ENCODE data around the gene COQ4.
"Not testable (repeated sequence)": the region's sequence is repeated elsewhere in the genome, so short reads cannot be mapped to it uniquely, and the experiment has no call there.

The COQ4 gene

DNA sequence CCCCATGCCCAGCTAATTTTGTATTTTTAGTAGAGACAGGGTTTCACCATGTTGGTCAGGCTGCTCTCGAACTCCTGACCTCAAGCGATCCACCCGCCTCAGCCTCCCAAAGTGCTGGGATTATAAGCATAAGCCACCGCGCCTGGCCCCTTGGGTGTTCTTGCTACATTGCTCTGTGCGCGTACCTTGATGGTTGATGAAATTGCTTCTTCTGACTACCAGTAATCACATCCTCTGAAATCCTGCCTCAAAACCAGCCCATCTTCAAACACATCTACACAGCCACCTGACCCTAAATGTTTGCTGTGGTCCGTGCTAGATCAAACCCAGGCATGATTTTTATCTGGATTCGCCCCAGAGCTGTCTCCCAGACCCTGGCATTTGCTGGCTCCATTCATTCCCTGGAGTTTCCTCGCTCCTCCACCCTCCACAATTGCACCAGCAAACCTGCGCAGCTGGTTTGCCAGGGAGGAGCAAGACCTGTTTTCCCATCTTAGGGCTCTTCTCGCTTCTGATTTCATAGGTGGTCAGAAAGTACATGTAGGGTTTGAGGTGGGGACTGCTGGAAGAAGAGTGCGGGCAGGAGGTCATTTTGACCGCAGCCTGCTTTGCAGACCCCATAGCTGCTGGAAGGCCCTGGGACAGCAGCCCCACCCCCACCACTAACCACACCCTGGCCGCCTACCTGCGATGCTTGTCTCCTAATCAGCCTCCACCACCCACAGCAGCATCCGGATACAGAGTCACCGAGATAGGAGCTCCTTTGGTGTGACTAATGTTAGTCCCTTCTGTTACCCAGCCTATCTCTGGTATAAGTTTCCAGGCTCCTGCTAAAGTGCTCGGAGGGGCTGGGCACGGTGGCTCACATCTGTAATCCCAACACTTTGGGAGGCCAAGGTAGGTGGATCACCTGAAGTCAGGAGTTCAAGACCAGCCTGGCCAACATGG is 23.8 kb upstream of the COQ4 start:
- no peak for DNase-seq (ENCODE audit: low spot score)

DNA sequence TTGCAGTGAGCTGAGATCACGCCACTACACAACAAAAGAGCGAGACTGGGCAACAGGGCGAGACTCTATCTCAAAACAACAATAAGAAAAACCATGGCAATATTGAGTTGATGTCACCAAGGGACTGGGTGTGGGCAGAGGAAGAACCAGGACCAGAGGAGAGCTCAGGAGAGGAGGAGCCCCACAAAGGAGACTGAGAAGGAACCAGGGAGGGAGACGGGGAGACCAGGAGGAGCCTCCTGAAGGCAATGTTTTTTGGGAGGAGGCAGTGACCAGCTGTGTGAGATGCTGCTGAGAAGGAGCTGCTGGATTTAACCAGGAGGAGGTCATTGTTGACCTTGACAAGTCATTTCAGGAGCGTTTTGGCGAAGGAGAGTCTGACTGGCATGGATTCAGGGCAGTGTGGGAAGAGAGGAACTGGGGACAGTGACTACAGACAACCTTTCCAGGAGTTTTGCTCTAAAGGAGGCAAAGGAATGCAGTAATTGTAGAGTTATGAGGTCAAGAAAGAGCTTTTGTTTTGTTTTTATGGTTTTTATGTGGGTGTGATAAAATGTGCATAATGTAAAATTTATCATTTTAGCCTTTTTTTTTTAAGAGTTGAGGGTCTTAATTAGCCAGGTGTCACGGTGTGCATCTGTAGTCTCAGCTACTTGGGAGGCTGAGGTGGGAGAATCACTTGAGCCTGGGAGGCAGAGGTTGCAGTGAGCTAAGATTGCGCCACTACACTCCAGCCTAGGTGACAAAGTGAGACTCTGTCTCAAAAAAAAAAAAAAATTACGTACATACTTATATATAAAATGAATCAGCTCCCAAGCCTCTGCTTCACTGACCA is 18.3 kb upstream of the COQ4 start:
- DNase-seq (ENCODE audit: low spot score): no peak

DNA sequence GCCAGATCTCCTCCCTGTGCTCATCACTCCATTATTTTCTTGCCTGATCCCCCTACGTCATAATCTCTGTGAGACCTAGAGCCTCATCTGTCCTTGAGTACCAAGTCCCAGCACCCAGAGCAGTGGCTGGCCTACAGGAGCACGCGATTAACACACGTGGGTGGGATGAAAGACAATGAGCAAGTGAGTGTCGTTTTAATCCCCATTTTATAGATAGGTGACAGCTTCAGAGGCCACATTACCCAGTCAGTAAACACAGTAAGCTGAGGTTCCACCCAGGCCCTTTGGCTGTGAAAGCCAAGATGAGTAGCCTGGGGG is 17.7 kb upstream of the COQ4 start:
- no peak for DNase-seq (ENCODE audit: low spot score)

DNA sequence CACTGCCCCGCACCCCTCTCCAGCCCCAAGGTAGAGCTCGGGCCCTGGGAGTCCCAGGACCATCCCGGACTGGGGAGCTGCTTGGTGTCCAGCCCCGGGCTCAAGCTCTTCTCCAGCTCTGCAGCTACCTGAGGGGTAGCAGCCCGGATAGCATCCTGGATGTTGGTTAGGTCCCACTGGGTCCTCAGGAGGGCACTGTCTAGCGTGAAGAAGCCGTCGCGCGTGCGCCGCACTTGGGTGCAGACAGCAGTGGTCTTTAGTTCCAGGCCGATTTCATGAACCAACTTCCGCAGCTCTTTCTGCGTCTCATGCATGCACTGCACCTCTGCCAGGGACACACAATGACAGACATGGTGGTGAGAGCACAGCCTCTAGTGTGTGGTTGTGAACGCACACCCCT is 13.1 kb upstream of the COQ4 start:
- DNase-seq (ENCODE audit: low spot score): no peak

DNA sequence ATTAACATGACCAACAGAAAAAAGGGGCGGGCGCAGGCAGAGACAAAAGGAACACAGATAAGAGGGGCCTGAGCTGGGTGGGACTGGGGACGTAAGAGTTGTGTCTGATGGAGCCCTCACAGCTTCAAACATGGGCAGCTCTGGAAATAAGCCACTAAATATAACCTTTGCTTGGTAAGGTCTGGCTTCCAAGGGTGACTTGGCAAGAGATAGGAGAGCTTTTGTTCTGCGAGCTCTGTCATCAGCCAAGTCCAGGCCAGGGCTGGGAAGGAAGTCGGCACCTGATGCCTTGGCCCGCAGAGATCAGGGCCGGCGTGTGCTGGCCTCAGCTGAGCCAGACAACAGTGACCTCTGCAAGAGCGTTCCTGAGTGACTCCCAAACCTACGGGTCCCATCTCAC is 12.2 kb upstream of the COQ4 start:
- DNase-seq (ENCODE audit: low spot score): no peak

DNA sequence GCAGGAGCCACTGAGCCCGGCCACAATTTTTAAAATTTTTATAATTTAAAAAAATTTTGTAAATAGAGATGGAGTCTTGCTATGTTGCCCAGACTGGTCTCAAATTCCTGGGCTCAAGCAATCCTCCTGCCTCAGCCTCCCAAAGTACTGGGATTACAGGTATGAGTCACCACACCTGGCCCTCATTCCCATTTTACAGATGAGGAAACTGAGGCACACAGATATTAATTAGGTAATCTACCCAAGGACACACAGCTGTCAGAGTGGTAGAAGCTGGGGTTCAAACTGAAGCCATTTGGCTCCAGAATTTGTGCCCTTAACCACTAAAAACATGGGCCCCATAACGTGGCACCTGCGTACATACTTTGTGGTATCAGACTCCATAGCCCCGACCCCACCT is 7.9 kb upstream of the COQ4 start:
- no peak for DNase-seq (ENCODE audit: low spot score)

DNA sequence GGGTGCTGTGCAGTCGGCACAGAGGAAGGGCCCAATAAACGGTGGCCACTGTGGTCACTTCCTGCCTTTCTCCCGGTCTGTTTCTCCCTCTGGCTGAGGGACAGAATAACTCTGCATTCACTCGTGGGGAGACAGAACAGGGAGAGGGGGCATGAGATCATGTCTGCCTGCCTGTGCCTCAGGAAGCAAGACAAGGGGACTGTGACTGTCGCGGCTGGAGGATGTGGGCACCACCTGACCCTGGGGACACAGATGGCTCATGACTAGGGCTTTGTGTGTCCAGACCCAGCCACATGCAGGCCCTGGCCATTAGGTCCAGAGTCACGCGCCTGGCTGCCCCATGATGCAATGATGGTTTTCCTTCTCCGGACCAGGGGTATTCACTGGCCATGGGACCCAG is 6.2 kb upstream of the COQ4 start:
- no peak for DNase-seq (ENCODE audit: low spot score)

DNA sequence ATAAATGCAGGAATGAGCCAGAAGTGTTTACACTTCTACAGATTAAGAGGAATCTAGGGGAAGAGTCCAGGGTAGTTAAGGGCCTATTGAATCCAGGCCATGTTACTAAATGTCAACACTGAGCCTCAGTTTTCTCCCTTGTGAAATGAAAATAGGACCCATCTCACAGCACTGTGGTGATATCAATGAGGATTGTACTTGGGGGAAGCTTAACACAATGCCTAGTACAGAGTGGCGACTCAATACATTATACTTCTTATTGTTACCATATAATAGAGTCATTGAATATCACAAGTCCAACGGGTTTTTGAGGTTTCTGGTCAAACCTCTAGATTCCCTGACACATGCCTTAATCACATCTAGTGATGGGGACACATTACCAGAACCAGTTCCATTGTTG is 5.0 kb upstream of the COQ4 start:
- no peak for DNase-seq (ENCODE audit: low spot score)

DNA sequence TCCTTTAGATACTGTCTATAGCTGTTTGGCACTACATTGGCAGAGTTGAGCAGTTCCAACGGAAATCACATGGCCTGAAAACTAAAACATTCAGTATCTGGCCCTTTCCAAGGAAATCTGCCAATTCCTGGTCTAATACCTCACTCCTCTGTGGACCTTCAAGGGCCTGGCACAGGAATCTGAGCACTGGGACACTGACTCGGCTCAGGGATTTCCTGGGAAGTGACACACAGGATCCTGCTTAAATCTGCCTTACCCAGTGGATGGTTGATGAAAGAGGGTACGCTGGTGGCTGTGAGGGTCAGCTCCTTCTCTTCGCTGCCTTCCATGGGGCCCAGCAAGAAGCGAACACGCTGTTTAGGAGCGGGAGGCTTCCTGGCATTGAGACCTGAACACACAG is 1.3 kb upstream of the COQ4 start:
- DNase-seq (ENCODE audit: low spot score): no peak

DNA sequence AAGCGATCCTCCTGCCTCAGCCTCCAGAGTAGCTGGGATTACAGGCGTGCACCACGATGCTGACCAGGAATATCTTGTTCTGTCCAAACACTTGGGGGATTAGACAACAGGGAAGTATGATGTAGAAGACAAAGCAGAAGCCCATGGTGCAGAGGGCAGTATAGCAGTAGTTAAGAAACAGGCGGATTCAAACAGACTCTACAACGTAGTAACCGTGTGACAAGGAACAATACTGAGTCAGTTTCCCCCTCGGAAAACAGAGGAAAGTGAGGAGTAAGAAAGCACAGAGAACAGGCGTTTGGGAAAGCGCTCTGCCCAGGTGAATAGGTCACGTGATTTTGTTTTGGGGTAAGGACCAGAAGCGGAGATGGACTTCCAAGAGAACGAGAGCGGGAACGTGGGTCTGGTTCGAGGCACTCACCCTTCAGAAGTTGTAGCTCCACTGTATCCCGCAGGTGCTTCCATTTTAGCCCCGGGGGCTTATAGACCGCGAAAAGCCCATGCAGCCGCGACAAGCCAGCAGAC is 698 bp upstream of the COQ4 start:
- DNase-seq (ENCODE audit: low spot score): no peak

DNA sequence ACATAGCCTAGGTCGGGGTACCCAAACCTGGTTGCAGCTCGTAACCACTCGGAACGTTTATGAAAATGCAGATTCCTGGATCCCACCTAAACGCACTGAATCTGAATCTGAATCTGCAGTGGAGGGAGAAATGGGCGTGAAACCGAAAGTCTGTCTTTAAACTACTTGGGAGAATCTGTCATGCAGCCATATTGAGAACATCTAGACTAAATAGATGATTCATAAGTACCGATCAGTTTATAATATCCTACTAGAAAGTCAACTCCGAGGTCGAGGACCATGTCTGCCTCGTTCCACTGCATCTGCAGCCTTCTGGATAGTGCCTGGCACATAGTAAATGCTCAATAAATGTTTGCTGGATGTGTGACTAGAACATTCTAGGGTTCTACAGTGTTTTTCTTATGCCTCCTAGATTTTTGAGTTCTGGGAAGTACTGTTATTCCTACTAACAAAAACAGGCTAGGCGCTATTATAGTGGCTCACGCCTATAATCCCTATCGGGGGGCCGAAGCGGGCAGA is 632 bp downstream of the COQ4 start:
- no peak for DNase-seq (ENCODE audit: low spot score)

DNA sequence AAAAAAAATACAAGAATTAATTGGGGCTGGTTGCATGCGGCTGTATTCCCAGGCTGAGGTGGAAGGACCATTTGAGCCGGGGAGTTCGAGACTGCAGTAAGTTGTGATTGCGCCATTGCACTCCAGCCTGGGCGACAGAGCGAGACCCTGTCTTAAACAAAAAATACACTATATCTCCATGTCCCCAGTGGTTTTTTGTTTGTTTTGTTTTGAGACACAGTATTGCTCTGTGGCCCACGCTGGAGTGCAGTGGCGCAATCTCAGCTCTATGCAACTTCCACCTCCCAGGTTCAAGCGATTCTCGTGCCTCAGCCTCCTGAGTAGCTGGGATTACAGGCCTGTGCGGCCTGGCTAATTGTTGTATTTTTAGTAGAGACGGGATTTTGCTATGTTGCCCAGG is 1.2 kb downstream of the COQ4 start:
- no peak for DNase-seq (ENCODE audit: low spot score)

DNA sequence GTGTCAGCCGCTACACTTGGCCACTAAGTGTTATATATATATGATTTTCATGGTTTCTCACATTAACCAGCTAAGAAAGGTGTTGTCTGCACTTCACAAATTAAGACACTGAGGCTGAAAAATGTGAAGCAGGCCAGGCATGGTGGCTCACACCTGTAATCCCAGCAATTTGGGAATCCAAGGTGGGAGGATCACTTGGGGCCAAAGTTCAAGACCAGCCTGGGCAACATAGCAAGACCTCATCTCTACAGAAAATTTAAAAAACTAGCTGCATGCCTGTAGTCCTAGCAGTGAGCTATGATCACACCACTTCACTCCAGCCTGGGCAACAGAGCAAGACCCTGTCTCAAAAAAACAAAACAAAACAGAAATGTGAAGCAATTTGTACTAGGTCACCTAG is 1.8 kb downstream of the COQ4 start:
- DNase-seq (ENCODE audit: low spot score): no peak

DNA sequence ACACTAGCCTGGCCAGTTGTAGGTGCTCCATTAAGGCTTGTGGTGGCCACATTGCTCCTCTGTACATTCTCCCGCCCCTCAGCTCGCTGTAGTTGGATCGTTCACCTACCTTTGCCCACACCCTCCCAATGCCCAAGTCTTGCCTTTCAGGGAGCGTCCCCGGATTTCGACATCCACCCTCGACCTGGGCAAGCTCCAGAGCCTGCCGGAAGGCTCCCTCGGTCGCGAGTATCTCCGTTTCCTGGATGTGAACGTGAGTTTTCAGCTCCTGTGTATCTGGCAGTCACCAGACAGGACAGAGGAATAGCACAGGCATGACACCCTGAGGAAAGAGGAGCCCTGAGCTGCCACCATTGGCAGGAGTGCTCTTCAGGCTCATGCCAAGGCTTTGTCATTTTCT is 3.0 kb downstream of the COQ4 start:
- no peak for DNase-seq (ENCODE audit: low spot score)

DNA sequence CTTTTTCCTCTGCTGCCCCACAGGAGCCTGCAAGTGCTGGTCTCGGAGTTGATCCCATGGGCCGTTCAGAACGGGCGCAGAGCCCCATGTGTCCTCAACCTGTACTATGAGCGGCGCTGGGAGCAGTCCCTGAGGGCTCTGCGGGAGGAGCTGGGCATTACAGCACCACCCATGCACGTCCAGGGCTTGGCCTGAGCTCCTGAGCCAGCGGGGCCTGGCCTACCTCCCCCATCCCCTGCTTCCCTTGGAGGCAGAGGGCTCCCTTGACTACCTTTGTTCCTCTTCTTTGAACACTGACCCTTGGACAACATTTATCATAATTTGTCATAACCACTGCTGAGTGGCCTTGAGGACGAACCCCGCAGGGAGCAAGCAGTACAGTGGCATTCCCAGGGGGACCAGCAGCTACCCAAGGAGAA is 10.8 kb downstream of the COQ4 start:
- DNase-seq (ENCODE audit: low spot score): no peak

DNA sequence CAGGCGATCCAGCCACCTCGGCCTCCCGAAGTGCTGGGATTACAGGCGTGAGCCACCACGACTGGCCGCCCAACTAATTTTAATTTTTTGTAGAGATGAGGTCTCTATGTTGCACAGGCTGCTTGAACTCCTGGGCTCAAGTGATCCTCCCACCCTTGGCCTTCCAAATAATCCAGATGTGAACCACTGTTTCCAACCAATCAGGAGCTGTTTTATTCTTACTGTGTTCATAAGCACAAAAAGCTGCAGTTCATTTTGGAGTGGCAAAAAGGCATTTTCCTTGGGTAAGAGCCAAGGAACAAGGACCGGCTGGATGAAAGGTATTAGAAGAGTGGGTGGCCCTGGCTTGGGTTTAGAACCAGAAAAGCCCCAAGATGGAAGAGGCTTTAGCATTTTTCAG is 12.5 kb downstream of the COQ4 start:
- no peak for DNase-seq (ENCODE audit: low spot score)

DNA sequence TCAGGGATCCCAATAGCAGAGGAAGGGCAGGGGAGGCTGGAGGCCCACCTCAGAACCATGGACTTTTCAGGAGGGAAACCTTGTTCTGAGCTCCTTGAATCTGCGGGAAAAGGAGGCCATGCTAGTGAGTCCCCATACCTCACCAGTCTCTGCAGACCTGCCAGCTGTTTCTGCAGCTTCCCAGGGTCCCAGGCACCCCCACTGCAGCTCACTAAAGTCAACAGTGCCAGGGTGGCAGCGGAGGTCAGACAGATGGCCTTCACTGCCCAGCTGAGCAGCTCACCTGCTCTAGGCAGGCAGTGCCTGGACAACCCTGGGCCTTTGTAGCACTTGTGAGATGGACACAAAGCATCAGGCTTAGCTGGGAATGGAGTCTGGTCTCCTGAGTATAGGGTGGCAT is 13.3 kb downstream of the COQ4 start:
- no peak for DNase-seq (ENCODE audit: low spot score)

DNA sequence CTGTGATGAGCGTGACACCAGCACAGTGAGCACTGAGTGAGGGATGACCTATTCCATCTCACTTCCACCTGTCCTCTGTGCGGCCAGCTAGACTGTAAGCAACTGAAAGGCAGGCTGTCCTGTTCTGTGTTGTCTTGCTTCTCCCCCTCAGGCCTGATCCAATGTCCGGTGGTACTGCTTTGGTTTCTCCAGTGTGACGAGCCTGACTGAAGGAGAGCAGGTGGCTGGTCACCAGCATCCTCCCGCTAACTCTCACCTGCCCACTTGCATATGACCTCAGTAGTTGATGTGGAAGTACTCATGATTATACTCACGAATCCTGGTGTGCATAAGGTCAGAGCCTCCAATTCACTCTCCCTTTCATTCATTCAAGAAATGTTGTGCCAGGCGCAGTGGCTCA is 15.3 kb downstream of the COQ4 start:
- no peak for DNase-seq (ENCODE audit: low spot score)

DNA sequence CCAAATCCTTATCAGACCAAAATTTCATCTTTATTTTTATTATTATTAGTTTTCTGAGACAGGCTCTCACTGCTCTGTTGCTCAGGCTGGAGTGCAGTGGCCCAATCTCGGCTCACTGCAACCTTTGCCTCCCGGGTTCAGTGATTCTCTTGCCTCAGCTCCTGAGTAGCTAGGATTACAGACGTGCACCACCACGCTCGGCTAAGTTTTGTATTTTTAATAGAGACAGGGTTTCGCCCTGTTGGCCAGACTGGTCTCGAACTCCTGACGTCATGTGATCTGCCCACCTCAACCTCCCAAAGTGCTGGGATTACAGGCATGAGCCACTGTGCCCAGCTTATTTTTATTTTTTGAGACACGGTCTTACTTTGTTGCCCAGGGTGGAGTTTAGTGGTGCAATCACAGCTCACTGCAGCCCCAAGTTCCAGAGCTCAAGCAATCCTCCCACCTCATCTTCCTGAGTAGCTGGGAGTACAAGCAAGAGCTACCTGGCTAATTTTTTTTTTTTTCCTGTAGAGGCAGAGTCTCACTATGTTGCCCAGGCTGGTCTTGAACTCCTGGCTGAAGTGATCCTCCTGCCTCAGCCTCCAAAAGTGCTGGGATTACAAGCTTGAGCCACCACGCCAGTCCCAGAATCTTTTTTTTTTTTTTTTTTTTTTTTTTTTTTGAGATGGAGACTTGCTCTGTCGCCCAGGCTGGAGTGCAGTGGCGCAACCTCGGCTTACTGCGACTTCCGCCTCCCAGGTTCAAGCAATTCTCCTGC is 16.4 kb downstream of the COQ4 start:
- not testable (repeated sequence) for DNase-seq (ENCODE audit: low spot score)

DNA sequence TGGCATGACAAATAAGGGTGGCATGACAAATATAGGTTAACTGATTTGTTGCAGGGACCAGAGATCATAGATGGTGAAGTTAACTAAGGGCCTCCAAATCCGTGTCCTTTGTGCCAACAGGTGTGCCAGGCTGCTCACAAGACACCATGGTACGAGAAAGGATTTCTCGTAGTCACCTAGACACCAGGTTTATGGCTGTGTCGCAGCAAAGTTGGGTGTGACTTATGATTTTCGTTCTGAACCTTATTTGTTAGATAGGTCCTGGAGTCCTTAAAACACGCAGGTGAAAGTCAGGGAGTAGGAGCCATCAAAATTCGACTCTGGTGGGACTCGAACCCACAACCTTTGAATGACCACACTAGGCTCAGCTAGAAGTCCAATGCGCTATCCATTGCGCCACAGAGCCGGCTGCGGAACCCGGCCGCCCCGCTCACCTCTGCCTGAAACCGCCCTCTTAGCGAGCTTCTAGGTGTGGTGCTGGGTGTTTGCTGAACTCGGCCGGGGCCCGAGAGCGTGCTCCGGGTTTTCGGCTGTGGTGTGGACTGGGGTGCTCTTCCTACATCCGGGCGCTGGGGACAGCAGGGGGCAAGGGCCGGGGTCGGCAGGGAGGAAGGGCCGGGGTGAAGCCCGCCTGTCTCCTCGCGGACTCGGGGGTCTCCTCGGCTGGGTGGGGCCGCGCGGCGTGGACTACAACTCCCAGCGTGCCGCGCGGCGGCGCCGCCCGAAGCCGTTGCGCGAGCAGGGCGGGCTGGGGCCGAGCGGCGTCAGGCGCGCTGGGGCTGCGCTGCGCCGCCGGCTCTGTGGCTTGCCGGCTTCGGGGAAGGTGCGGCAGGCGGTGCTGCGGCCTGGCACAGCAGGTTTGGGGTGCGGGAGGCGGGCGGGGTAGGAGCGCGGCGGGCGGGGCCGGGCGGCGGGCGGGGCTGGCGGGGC is 17.4 kb downstream of the COQ4 start, which contains the start of gene SLC27A4:
TSS of gene SLC27A4 (plus strand) at position 767 of the 930 bp plus-strand sequence. CDS start 2,606 bp downstream, outside the sequence.
- peak; percentile 82 for DNase-seq (ENCODE audit: low spot score)
